NCI-H2196 (cell line): Measurements from ENCODE around the gene PLEKHM3.
"Not testable (repeated sequence)": the region's sequence is repeated elsewhere in the genome, so short reads cannot be mapped to it uniquely, and the experiment has no call there.

ENCODE experiments used
- DNase-seq: peaks from one replicate; lab custom pipeline; 2025; ENCODE audit not compliant: unreplicated experiment; lab: John Stamatoyannopoulos, UW

PLEKHM3 gene

GRCh38 chr2:207926989-207927300 is 98.4 kb downstream of the PLEKHM3 start:
- no peak for DNase-seq

GRCh38 chr2:207926133-207926988 is 99.0 kb downstream of the PLEKHM3 start:
- DNase-seq = no peak

GRCh38 chr2:207925601-207926000 is 99.7 kb downstream of the PLEKHM3 start:
- DNase-seq = no peak

- no peak for DNase-seq
Measured at GRCh38 chr2:207921606-207922005, 103.7 kb downstream of the PLEKHM3 start.

- DNase-seq = no peak
Measured at GRCh38 chr2:207920721-207921120, 104.6 kb downstream of the PLEKHM3 start.

- no peak for DNase-seq
Measured at GRCh38 chr2:207920321-207920720, 105.0 kb downstream of the PLEKHM3 start.

GRCh38 chr2:207919164-207919919 is 106.0 kb downstream of the PLEKHM3 start:
- no peak for DNase-seq

GRCh38 chr2:207914716-207915115 is 110.6 kb downstream of the PLEKHM3 start:
- no peak for DNase-seq

GRCh38 chr2:207913772-207914358 is 111.5 kb downstream of the PLEKHM3 start:
- DNase-seq = no peak

GRCh38 chr2:207911856-207912255 is 113.5 kb downstream of the PLEKHM3 start:
- no peak for DNase-seq

GRCh38 chr2:207911215-207911614 is 114.1 kb downstream of the PLEKHM3 start:
- DNase-seq = no peak

GRCh38 chr2:207906495-207906894 is 118.8 kb downstream of the PLEKHM3 start:
- not testable (repeated sequence) for DNase-seq

- DNase-seq = no peak
Measured at GRCh38 chr2:207905546-207905945, 119.8 kb downstream of the PLEKHM3 start.

GRCh38 chr2:207903236-207903635 is 122.1 kb downstream of the PLEKHM3 start:
- no peak for DNase-seq

- no peak for DNase-seq
Measured at GRCh38 chr2:207902821-207903220, 122.5 kb downstream of the PLEKHM3 start.

- no peak for DNase-seq
Measured at GRCh38 chr2:207901829-207902228, 123.5 kb downstream of the PLEKHM3 start.

- no peak for DNase-seq
Measured at GRCh38 chr2:207901401-207901800, 123.9 kb downstream of the PLEKHM3 start.

GRCh38 chr2:207898354-207898695 is 127.0 kb downstream of the PLEKHM3 start:
- DNase-seq = no peak

- DNase-seq = no peak
Measured at GRCh38 chr2:207897541-207898353, 127.6 kb downstream of the PLEKHM3 start.

GRCh38 chr2:207896525-207897285 is 128.6 kb downstream of the PLEKHM3 start:
- DNase-seq = no peak
